GM12878 (cell line): ENCODE data around the gene NAT8. TPM values are rescaled to one million over a fixed set of nuclear protein-coding genes. Genes with fewer than 3 reads are reported as not detected.

Experiments
- CBFB ChIP-seq: IDR thresholded peaks from 2 replicates; pipeline ENCODE4 v1.6.1; 2016; ENCODE audit warnings: antibody characterized with exemption, low read depth
- IKZF1 ChIP-seq: fragments of 450-650 bp; conservative IDR thresholded peaks from 2 replicates; pipeline ENCODE4 v1.6.1; 2017; ENCODE audit warnings: antibody characterized with exemption, mild to moderate bottlenecking
- PRDM15 ChIP-seq: fragments of 450-650 bp; formaldehyde crosslinking; IDR thresholded peaks from 2 replicates; pipeline ENCODE4 v1.4.0; 2020; ENCODE audit warnings: mild to moderate bottlenecking, moderate library complexity
- RFX5 ChIP-seq: IDR thresholded peaks from 2 replicates; pipeline ENCODE4 v1.6.1; 2011; ENCODE audit warnings: low read depth, low read length, improper control_type of control experiment
- SKIL ChIP-seq: fragments of 450-650 bp; IDR thresholded peaks from 2 replicates; pipeline ENCODE4 v1.6.1; 2017; ENCODE audit warnings: mild to moderate bottlenecking, low read depth, inconsistent platforms; ENCODE audit not compliant: poor library complexity, severe bottlenecking
- polyA plus RNA-seq, 11 experiments: library from polyadenylated mRNA; depleted of rRNA in 4 of 11; unstranded in 6 of 11; stranded (reverse) in 5 of 11; fragments of >200 nt; fragmentation: Nextera tagmentation in 4 of 11; fragmentation: Illumina TruSeq in 1 of 11; extraction: Ambion mirVana in 4 of 11; extraction: Trizol in 1 of 11; gene quantifications; 1 replicate in 1 of 11; 2 replicates in 10 of 11; pipeline versions ENCODE4 v1.2.1 to v1.2.3, GENCODE V29; 2011 to 2016; ENCODE audit warnings: inconsistent platforms in 2 of 11, missing spikeins in 2 of 11, low read depth in 1 of 11
- total RNA-seq, 4 experiments: library from RNA; depleted of rRNA in 3 of 4; stranded (reverse); fragments of >200 nt in 3 of 4; fragmentation: Illumina TruSeq in 1 of 4; extraction: Trizol in 1 of 4; gene quantifications; 2 replicates each; pipeline versions ENCODE4 v1.2.1 to v1.2.3, GENCODE V29; 2013 to 2021
- TF ChIP-seq, protein P1 (sequence below): IDR thresholded peaks from 2 replicates; pipeline ENCODE4 v1.6.1; 2012; ENCODE audit warnings: low read depth, low read length, improper control_type of control experiment

The NAT8 gene
- total and polyA plus RNA-seq, 10 of the 15 experiments (the other 5 are each of a cell fraction or from before 2014, with no cell fraction given), result not detected

GRCh38 chr2:73594251-73594650 lies 48.0 kb downstream of the NAT8 start (continued):
- TF ChIP-seq SKIL (no peak), RFX5 (no peak), CBFB (no peak), IKZF1 (no peak), PRDM15 (CRISPR knock-in tag) (no peak)
- TF ChIP-seq, protein P1, sequence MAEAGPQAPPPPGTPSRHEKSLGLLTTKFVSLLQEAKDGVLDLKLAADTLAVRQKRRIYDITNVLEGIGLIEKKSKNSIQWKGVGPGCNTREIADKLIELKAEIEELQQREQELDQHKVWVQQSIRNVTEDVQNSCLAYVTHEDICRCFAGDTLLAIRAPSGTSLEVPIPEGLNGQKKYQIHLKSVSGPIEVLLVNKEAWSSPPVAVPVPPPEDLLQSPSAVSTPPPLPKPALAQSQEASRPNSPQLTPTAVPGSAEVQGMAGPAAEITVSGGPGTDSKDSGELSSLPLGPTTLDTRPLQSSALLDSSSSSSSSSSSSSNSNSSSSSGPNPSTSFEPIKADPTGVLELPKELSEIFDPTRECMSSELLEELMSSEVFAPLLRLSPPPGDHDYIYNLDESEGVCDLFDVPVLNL, result no peak
